Right lobe of liver (tissue), 6 donors: ENCODE measurements around the gene EWSR1. TPM values are rescaled to one million over a fixed set of nuclear protein-coding genes. Genes with fewer than 3 reads are reported as not detected.

ENCODE experiments used
- ATAC-seq, 4 donors: fragments of 200-7000 bp; cut with Tn5 transposase; one replicate each; pipeline ENCODE4 v1.9.1; 2020; ENCODE audit warnings: mild to moderate bottlenecking in 4 of 4, moderate library complexity in 4 of 4
- DNase-seq, 3 donors: peaks; one replicate each; pipeline ENCODE4 v3.0.0-alpha.2; 2020
- H3K27ac ChIP-seq, 3 donors: fragments of 200-600 bp; one replicate each; pipeline ENCODE4 v1.8.0; 2022
- H3K27me3 ChIP-seq, 2 donors: fragments of 200-600 bp; one replicate each; pipeline ENCODE4 v1.8.0; 2022
- H3K36me3 ChIP-seq, 4 donors: fragments of 200-600 bp; sonication (generic) in 1 of 4; one replicate each; pipeline versions ENCODE4 v1.5.1 to v1.8.0; 2017 to 2022; ENCODE audit warnings: control low read depth in 1 of 4
- H3K4me1 ChIP-seq, 4 donors: fragments of 200-600 bp; sonication (generic) in 1 of 4; one replicate each; pipeline versions ENCODE4 v1.5.1 to v1.8.0; 2017 to 2022; ENCODE audit warnings: control low read depth in 1 of 4
- H3K4me3 ChIP-seq, 3 donors: fragments of 200-600 bp; one replicate each; pipeline ENCODE4 v1.8.0; 2022
- H3K9me3 ChIP-seq, 4 donors: fragments of 200-600 bp; sonication (generic) in 1 of 4; one replicate each; pipeline versions ENCODE4 v1.5.1 to v1.8.0; 2017 to 2022; ENCODE audit warnings: control low read depth in 1 of 4
- CTCF ChIP-seq, 4 donors: fragments of 200-600 bp in 3 of 4; fragments of 450-650 bp in 1 of 4; IDR thresholded peaks; one replicate each; pipeline versions ENCODE4 v1.5.1 to v1.8.0; 2016 to 2022; ENCODE audit warnings: antibody characterized with exemption in 4 of 4, mild to moderate bottlenecking in 2 of 4
- POLR2A ChIP-seq: fragments of 450-650 bp; IDR thresholded peaks from one replicate; pipeline ENCODE4 v1.6.1; 2017; ENCODE audit warnings: antibody characterized with exemption, mild to moderate bottlenecking
- WGBS: methylation state at CpG from one replicate; pipeline ENCODE4 v1.1.6; 2018; ENCODE audit warnings: low coverage, low lambda C conversion rate; ENCODE audit not compliant: insufficient coverage; ENCODE audit errors: missing lambda C conversion rate; 5-methylcytosine and 5-hydroxymethylcytosine counted together
- intact Hi-C, 2 donors: fragments of 100-400 bp; cut with DNase I; formaldehyde crosslinking; loops; one replicate each; pipeline versions ENCODE4 v1.11.2 to v1.14.1; 2022
- total RNA-seq, 6 experiments: library from RNA; depleted of rRNA in 2 of 6; stranded (reverse); fragments of >200 nt in 2 of 6; fragmentation: NEBNext Ultra II Directional in 3 of 6; extraction: Animal tissue kit (Norgen Biotek cat#: 25700) in 3 of 6; gene quantifications; one replicate each; pipeline versions ENCODE4 v1.1.0 to v1.2.4, GENCODE V29; 2016 to 2023
- donor health status: DM: no; HTN: yes; CAD: no.
- donor health status: DM: no; HTN: no; CAD: no.
- donor health status: DM: no; HTN: no; CAD: no.
- donor health status: DM: no; HTN: yes; CAD: no.
- donor health status: DM: no; HTN: yes; CAD: no.

Gene EWSR1
- total RNA-seq, 6 experiments from 2014 or later = 75.0 to 112 (median 98.2) TPM

GRCh38 chr22:29255064-29255621 lies 12.9 kb upstream of the EWSR1 start:
- no peaks in the 10 kb centered on the region for H3K4me1 ChIP-seq
- no peak for TF ChIP-seq CTCF (IDR thresholded peaks at IDR 0.05)
- no peak for TF ChIP-seq POLR2A
- no peak for DNase-seq
- ATAC-seq = no peak
- no peaks in the 10 kb centered on the region for H3K9me3 ChIP-seq
- no peak overlapping the region for H3K4me3 ChIP-seq
- no peaks in the 10 kb centered on the region for H3K27me3 ChIP-seq
- H3K27ac ChIP-seq = no peak overlapping the region
- 100% methylated on average over 1 of the region's 11 CpGs for WGBS
- intact Hi-C loops = no loop called here
- no peaks in the 10 kb centered on the region for H3K36me3 ChIP-seq

GRCh38 chr22:29256606-29257325 lies 11.3 kb upstream of the EWSR1 start:
- WGBS = 100% methylated on average over 2 of the region's 8 CpGs
- Histone ChIP-seq H3K4me1 (no peaks in the 10 kb centered on the region), H3K9me3 (no peaks in the 10 kb centered on the region), H3K27ac (no peak overlapping the region), H3K4me3 (no peak overlapping the region), H3K27me3 (no peaks in the 10 kb centered on the region), H3K36me3 (no peaks in the 10 kb centered on the region)
- no peak for DNase-seq
- no peak for ATAC-seq
- TF ChIP-seq POLR2A (no peak), CTCF (IDR thresholded peaks at IDR 0.05) (no peak)
- intact Hi-C loops = no loop called here

- Histone ChIP-seq H3K9me3 (no peaks in the 10 kb centered on the region), H3K27me3 (no peaks in the 10 kb centered on the region), H3K36me3 (no peaks in the 10 kb centered on the region), H3K4me1 (no peaks in the 10 kb centered on the region), H3K4me3 (no peak overlapping the region), H3K27ac (no peak overlapping the region)
- no peak for ATAC-seq
- TF ChIP-seq POLR2A = no peak
- TF ChIP-seq CTCF (IDR thresholded peaks at IDR 0.05) = no peak
- DNase-seq = no peak
- WGBS = 40% methylated on average over 2 of the region's 8 CpGs
- intact Hi-C loops = no loop called here
These were observed 10.3 kb upstream of the EWSR1 start for GRCh38 chr22:29257751-29258181.

GRCh38 chr22:29258407-29259252 lies 9.4 kb upstream of the EWSR1 start:
- TF ChIP-seq POLR2A (no peak), CTCF (IDR thresholded peaks at IDR 0.05) (no peak)
- no peak for DNase-seq
- Histone ChIP-seq H3K4me3 (no peak overlapping the region), H3K36me3 (no peaks in the 10 kb centered on the region), H3K4me1 (no peaks in the 10 kb centered on the region), H3K27me3 (no peaks in the 10 kb centered on the region), H3K9me3 (no peaks in the 10 kb centered on the region), H3K27ac (no peak overlapping the region)
- no CpG with 5 or more reads among the region's 17 CpGs for WGBS
- no peak for ATAC-seq
- intact Hi-C loops = no loop called here
